ENCODE results near the gene ZNF786. TPM values are rescaled to one million over a fixed set of nuclear protein-coding genes. Genes with fewer than 3 reads are reported as not detected.
A peak's percentile ranks its signal among the peaks of the same experiment; 100 is the strongest.

The ZNF786 gene
- total and polyA plus RNA-seq, 9 of the 15 experiments (the other 6 are each of a cell fraction or from before 2014, with no cell fraction given): 0.31 to 5.4 (median 3.0) TPM

GRCh38 chr7:149126662-149127266 is 36.2 kb upstream of the ZNF786 start (continued):
- peak in 1 of 2 experiments; percentile 4; a peak in 2 of 4 replicates for TF ChIP-seq UBTF (IDR thresholded peaks at IDR 0.05; ENCODE audit: borderline replicate concordance in 1 of 2, low read depth in 2 of 2, low read length in 2 of 2)
- TF ChIP-seq CHD2 (IDR thresholded peaks at IDR 0.05; ENCODE audit: low read depth, low read length): no peak
- no peak for TF ChIP-seq ZNF217 (CRISPR knock-in tag; IDR thresholded peaks at IDR 0.05)
- TF ChIP-seq SAFB2 (IDR thresholded peaks at IDR 0.05; ENCODE audit: borderline replicate concordance, low read depth, low read length, severe bottlenecking): no peak
- TF ChIP-seq ZNF124 (CRISPR knock-in tag; IDR thresholded peaks at IDR 0.05): 0 out of 2 replicates have a peak, but pooled peaks have one; percentile 51
- no peak for TF ChIP-seq ZNF239 (CRISPR knock-in tag; IDR thresholded peaks at IDR 0.05)
- no peak for TF ChIP-seq EZH2 (IDR thresholded peaks at IDR 0.05; ENCODE audit: borderline replicate concordance, low read depth, low read length)
- no peak; the same call in 1 of the 2 replicates for TF ChIP-seq ETS1 (conservative IDR thresholded peaks at IDR 0.05; ENCODE audit: control insufficient read depth, low read depth, low read length)
- TF ChIP-seq ZNF79 (CRISPR knock-in tag; IDR thresholded peaks at IDR 0.05; ENCODE audit: low read depth): no peak
- no peak for TF ChIP-seq ZFP36 (IDR thresholded peaks at IDR 0.05; ENCODE audit: low read depth, low read length, partially characterized antibody)
- peak; percentile 57; the same call in 1 of the 2 replicates for TF ChIP-seq ARID2 (IDR thresholded peaks at IDR 0.05)
- TF ChIP-seq TCF3 (CRISPR knock-in tag; IDR thresholded peaks at IDR 0.05): no peak; the same call in 1 of the 2 replicates
- TF ChIP-seq ZBTB17 (CRISPR knock-in tag; IDR thresholded peaks at IDR 0.05): 0 out of 2 replicates have a peak, but pooled peaks have one; percentile 34
- TF ChIP-seq RBBP5 (IDR thresholded peaks at IDR 0.05; ENCODE audit: borderline replicate concordance, insufficient read depth, low read length, poor library complexity, severe bottlenecking): no peak
- no peak for TF ChIP-seq E2F1 (CRISPR knock-in tag; IDR thresholded peaks at IDR 0.05)
- TF ChIP-seq TAF15 (IDR thresholded peaks at IDR 0.05; ENCODE audit: low read depth, low read length): no peak
- TF ChIP-seq PCBP2 (IDR thresholded peaks at IDR 0.05; ENCODE audit: low read depth, low read length, poor library complexity, severe bottlenecking): no peak
- no peak for TF ChIP-seq TCFL5 (CRISPR knock-in tag; conservative IDR thresholded peaks at IDR 0.05)
- 0 out of 2 replicates have a peak, but pooled peaks have one; percentile 86 for TF ChIP-seq CAMTA2 (CRISPR knock-in tag; conservative IDR thresholded peaks at IDR 0.05)
- no peak for TF ChIP-seq POLR3G (IDR thresholded peaks at IDR 0.05; ENCODE audit: extremely low read depth, insufficient read length, insufficient replicate concordance)
- no peak for TF ChIP-seq SMAD4 (CRISPR knock-in tag; conservative IDR thresholded peaks at IDR 0.05)
- no peak; the same call in 1 of the 2 replicates for TF ChIP-seq ZNF431 (CRISPR knock-in tag; IDR thresholded peaks at IDR 0.05)
- TF ChIP-seq STAT5B (CRISPR knock-in tag; IDR thresholded peaks at IDR 0.05): no peak
